ENCODE data around the gene PHACTR3.

The PHACTR3 gene

GRCh38 chr20:59652381-59652780 is 48.0 kb downstream of the PHACTR3 start:
- no peak for DNase-seq

DNA sequence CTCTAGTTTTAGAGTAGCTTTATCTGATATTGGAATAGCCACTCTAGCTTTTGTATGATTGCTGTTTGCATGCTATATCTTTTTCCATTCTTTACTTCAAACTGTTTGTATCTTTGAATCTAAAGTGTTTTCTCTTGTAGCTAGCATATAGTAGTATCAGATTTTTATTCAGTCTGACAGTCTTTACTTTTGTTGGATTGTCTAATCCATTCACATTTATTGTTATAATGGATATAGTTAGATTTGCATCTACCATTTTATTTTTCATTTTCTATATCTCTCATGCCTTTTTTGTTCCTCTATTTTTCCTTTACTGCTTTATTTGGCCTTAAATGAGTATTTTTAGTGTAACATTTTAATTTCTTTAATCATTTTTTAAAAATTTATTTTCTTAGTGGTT is 52.1 kb downstream of the PHACTR3 start:
- no peak for DNase-seq

GRCh38 chr20:59657459-59658046 is 53.2 kb downstream of the PHACTR3 start:
- DNase-seq = no peak

- DNase-seq = no peak
Measured at GRCh38 chr20:59660471-59660870, 56.1 kb downstream of the PHACTR3 start.

- no peak for DNase-seq
Measured at GRCh38 chr20:59661153-59661552, 56.8 kb downstream of the PHACTR3 start.

GRCh38 chr20:59661621-59662020 is 57.3 kb downstream of the PHACTR3 start:
- no peak for DNase-seq

DNA sequence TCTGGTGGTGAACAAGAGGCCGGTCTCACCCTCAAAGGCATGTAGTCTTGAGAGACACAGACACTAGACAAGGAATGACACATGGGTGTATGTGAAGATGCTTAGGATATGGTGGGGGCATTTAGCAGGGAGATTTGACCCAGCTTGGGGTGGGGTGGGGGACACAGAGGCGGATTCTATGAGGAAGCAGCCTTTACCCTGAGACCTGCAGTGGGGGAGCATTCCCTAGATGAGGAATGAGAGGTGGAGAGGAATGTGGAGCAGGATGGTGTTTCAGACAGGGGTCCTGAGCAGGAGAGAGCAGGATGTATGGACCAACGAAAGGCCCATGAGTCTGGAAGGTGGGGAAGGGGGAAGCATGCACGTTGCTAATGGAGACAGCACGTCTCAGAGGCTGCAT is 57.8 kb downstream of the PHACTR3 start:
- DNase-seq = no peak

- no peak for DNase-seq
Measured at GRCh38 chr20:59662856-59663512, 58.6 kb downstream of the PHACTR3 start.

DNA sequence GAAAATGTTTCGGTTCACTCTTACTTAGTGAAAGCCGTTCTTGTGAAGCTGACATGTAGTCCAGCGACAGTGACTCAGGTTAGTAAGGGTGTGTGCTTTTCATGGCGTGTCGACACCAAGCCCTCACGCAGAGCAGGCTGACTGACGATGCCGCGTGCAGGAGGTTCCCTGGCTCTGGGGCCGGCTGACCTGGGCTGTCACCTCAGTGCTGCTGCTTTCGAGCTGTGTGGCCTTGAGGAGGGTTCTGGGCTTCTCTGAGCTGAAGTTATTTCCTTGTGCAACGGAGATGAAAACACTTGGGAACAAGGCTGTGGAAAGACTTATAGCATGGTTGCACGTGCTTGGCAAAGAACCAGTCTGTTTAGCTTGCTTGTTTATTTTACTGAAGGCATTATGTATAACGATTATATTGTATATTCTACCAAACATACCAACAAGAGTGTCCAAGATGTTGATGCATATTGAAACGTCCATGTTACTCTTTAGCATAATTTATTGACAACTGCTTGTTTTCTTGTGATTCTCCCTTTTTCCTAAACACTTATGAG is 59.2 kb downstream of the PHACTR3 start:
- no peak for DNase-seq

- DNase-seq = no peak
Measured at GRCh38 chr20:59664421-59664941, 60.1 kb downstream of the PHACTR3 start.

- no peak for DNase-seq
Measured at GRCh38 chr20:59665656-59666555, 61.6 kb downstream of the PHACTR3 start.

DNA sequence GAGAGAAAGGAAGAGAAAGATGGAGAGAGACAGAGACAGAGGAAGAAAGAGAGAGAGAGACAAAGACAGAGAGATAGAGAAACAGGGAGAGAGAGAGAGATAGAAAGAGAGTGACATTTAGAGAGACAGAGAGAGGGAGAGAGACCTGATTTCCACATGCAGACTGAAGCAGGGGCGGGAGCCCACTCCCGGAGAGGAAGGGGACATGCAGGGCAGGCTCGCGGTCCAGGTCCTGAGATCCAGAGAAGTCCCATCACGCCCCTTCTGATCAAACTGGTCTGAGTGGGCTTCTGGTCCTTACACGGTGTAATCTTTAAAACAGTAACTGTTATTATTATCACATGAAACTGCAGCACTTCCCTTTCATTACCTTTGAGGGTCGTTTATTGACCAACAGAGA is 62.2 kb downstream of the PHACTR3 start:
- no peak for DNase-seq

- DNase-seq = no peak
Measured at GRCh38 chr20:59667131-59667530, 62.8 kb downstream of the PHACTR3 start.

DNA sequence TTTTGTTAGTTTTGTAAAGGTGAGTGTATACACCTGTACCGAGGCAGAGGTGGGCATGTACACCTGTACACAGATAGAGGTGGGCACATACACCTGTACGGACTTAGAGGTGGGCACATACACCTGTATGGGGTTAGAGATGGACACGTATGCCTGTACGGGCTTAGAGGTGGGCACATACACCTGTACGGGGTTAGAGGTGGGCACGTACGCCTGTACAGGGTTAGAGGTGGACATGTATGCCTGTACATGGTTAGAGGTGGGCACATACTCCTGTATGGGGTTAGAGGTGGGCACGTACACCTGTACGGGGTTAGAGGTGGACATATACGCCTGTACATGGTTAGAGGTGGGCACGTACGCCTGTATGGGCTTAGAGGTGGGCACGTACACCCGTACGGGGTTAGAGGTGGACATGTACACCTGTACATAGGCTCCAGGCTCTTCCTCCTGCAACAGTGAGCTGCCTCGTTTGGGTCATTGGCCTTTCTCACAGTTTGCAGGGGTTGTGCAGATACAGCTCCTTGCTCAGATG is 63.7 kb downstream of the PHACTR3 start:
- no peak for DNase-seq

DNA sequence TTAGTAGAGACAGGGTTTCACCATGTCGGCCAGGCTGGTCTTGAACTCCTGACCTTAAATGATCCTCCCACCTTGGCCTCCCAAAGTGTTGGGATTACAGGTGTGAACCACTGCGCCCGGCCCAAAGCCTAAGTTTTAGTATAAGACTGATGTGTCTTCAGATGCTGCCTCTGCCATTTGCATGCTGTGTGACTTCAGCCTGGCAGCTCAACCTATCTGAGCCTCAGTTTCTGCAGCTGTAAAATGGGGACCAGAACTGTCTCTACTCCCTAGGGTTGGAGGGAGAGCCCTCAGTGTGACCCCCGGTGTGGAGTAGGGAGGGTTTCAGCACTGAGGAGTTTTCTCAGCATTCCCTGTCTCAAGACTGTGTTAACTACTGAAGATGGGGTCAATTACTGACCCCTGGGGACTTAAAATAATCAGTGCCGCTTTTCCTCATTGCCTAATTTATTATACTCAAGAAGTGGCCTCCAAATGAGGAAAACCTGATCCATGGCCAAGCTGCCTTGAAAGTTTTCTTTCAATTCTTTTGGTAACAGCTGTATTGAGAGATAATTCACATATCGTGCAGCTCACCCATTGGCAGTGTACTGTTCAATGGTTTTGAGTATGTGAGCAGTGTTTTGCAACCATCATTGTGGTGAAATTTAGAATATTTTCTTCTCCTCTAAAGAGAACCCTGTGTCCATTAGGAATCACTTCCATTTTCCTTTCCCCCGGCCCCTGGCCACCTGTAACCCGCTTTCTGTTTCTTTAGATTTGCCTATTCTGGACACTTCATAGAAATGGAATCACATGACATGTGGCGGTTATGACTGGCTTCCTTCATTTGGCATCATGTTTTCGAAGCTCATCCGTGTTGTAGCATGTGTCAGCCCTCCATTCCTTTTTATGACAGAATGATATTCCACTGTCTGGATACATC is 64.8 kb downstream of the PHACTR3 start:
- DNase-seq = no peak

DNA sequence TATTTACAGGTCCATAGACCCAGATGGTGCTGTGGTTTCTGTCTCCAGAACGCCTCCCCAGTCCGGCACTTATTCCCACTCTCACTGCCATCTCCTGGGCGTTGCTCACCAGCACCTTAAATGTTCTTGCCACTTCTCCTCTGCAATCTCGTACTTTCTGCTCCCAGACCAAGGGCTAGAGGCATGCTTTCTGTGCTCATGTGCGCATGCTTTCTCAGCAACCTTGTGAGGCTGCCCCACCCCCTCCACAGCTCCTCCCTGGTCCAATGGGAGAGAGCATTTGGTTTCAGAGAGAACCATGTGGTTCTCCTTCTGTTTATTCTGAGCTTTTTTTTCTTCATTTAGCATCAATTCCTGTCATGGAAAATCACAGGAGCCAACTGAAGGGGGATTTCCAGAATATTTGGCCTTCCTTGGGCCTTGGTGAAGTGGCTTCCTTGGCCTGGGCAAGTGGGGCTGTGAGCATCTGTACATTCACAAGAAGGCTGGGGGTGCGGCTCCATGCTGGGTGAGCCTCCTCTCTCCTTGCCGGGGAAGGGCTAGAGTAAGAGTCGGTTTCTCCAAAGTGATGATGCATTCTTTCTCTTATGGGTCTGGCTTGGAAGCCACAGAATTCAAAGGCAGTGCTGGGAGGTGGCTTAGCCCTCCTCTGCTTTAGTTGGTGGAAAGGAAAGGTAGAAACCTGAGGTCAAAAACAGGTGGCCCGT is 66.6 kb downstream of the PHACTR3 start:
- no peak for DNase-seq

GRCh38 chr20:59671661-59672471 is 67.5 kb downstream of the PHACTR3 start:
- DNase-seq = no peak

- no peak for DNase-seq
Measured at GRCh38 chr20:59672576-59672975, 68.2 kb downstream of the PHACTR3 start.

GRCh38 chr20:59673288-59673997 is 69.1 kb downstream of the PHACTR3 start:
- no peak for DNase-seq

GRCh38 chr20:59673998-59674445 is 69.7 kb downstream of the PHACTR3 start:
- DNase-seq = no peak

Data from bone marrow (tissue), 2 donors.